GM12878 (cell line): ENCODE results near the gene POU5F1. TPM values are rescaled to one million over a fixed set of nuclear protein-coding genes. Genes with fewer than 3 reads are reported as not detected.

ENCODE experiments used
- ATAC-seq: fragments of 200-7000 bp; cut with Tn5 transposase; 3 replicates; pipeline ENCODE4 v1.9.1; 2020; ENCODE audit warnings: mild to moderate bottlenecking, moderate library complexity
- BruUV-seq: library from RNA; stranded (reverse); fragments of 400-500 nt; replicated peaks from 2 replicates; lab custom pipeline; 2021; lab: Mats Ljungman, UMichigan
- CTCF ChIA-PET: fragments of 300-600 bp; sonication (Branson Sonifier 250); formaldehyde crosslinking; extraction: SDS; loops from one replicate; lab custom pipeline; 2021; ENCODE audit warnings: inconsistent platforms; lab: Yijun Ruan, JAX
- POLR2A ChIA-PET: fragments of 350-600 bp; formaldehyde crosslinking; extraction: SDS; loops from one replicate; lab custom pipeline; 2021; ENCODE audit warnings: inconsistent platforms; lab: Charles Lee
- RAD21 ChIA-PET: fragments of 300-600 bp; sonication (Branson Sonifier 250); formaldehyde crosslinking; loops from one replicate; lab custom pipeline; 2023; ENCODE audit warnings: antibody characterized with exemption; ENCODE audit not compliant: unreplicated experiment; lab: Charles Lee
- SMC1A ChIA-PET: fragments of 300-600 bp; sonication (Branson Sonifier 250); formaldehyde crosslinking; loops from one replicate; lab custom pipeline; 2023; ENCODE audit not compliant: unreplicated experiment, uncharacterized antibody; lab: Charles Lee
- DNase-seq: peaks from one replicate; pipeline ENCODE4 v3.0.0-alpha.2; 2011; ENCODE audit warnings: low read depth, low spot score
- FAIRE-seq: peaks from 3 replicates; lab custom pipeline; 2011; peaks lifted over from hg19 to GRCh38; lab: Jason Lieb, UNC
- H2AFZ ChIP-seq: 2 replicates; pipeline ENCODE4 v1.6.0; 2011; ENCODE audit warnings: low read depth, low read length, control low read depth; ENCODE audit not compliant: control insufficient read depth
- H3K27ac ChIP-seq: 2 replicates; pipeline ENCODE4 v1.5.1; 2011; ENCODE audit warnings: control low read depth; ENCODE audit not compliant: control insufficient read depth, insufficient read depth
- H3K27me3 ChIP-seq, 2 experiments: replicated peaks in 1 of 2; 2 replicates each; pipeline versions ENCODE4 v1.6.0 to v1.6.1; 2011; ENCODE audit warnings: low read length in 1 of 2; ENCODE audit not compliant: control insufficient read depth in 2 of 2, insufficient read depth in 2 of 2
- H3K36me3 ChIP-seq, 2 experiments: 2 replicates each; pipeline ENCODE4 v1.5.1; 2011; ENCODE audit warnings: low read length in 1 of 2; ENCODE audit not compliant: control insufficient read depth in 2 of 2, insufficient read depth in 2 of 2
- H3K4me1 ChIP-seq: 2 replicates; pipeline ENCODE4 v1.6.1; 2011; ENCODE audit warnings: mild to moderate bottlenecking, low read length, moderate library complexity, mixed read lengths; ENCODE audit not compliant: control insufficient read depth, insufficient read depth
- H3K4me2 ChIP-seq: 2 replicates; pipeline ENCODE4 v1.6.0; 2011; ENCODE audit warnings: control low read depth; ENCODE audit not compliant: control insufficient read depth, insufficient read depth
- H3K4me3 ChIP-seq: fragments of 200-600 bp; sonication (generic); 2 replicates; pipeline ENCODE4 v1.5.1; 2016
- H3K79me2 ChIP-seq: 2 replicates; pipeline ENCODE4 v1.6.0; 2011; ENCODE audit warnings: low read length; ENCODE audit not compliant: control insufficient read depth, insufficient read depth
- H3K9ac ChIP-seq: 2 replicates; pipeline ENCODE4 v1.8.0; 2011; ENCODE audit warnings: low read length, control low read depth, mixed read lengths; ENCODE audit not compliant: control insufficient read depth, insufficient read depth
- H3K9me3 ChIP-seq: replicated peaks from 3 replicates; pipeline ENCODE4 v1.5.1; 2011; ENCODE audit warnings: mild to moderate bottlenecking, low read length; ENCODE audit not compliant: control insufficient read depth, insufficient read depth
- H4K20me1 ChIP-seq: 2 replicates; pipeline ENCODE4 v1.6.0; 2011; ENCODE audit not compliant: control insufficient read depth, insufficient read depth
- CBX3 ChIP-seq: fragments of 200-600 bp; sonication (generic); IDR thresholded peaks from 2 replicates; pipeline ENCODE4 v1.6.1; 2016; ENCODE audit warnings: low read depth, borderline replicate concordance
- ELK1 ChIP-seq: IDR thresholded peaks from 2 replicates; pipeline ENCODE4 v1.6.1; 2012; ENCODE audit warnings: low read depth, low read length, improper control_type of control experiment
- MEF2B ChIP-seq: fragments of 450-650 bp; IDR thresholded peaks from 2 replicates; pipeline ENCODE4 v1.6.1; 2018; ENCODE audit warnings: mild to moderate bottlenecking, moderate library complexity; ENCODE audit not compliant: partially characterized antibody, poor library complexity, severe bottlenecking
- MTA2 ChIP-seq: fragments of 450-650 bp; IDR thresholded peaks from 2 replicates; pipeline ENCODE4 v1.6.1; 2016; ENCODE audit warnings: low read depth, mild to moderate bottlenecking, moderate library complexity
- MTA3 ChIP-seq: IDR thresholded peaks from 2 replicates; pipeline ENCODE4 v1.6.1; 2012; ENCODE audit warnings: low read length, inconsistent platforms, borderline replicate concordance
- NFYB ChIP-seq: IDR thresholded peaks from 2 replicates; pipeline ENCODE4 v1.6.1; 2011; ENCODE audit warnings: low read depth, mild to moderate bottlenecking, low read length, improper control_type of control experiment, moderate library complexity; ENCODE audit not compliant: insufficient read depth
- RFX5 ChIP-seq: IDR thresholded peaks from 2 replicates; pipeline ENCODE4 v1.6.1; 2011; ENCODE audit warnings: low read depth, low read length, improper control_type of control experiment
- TCF12 ChIP-seq: IDR thresholded peaks from 2 replicates; pipeline ENCODE4 v1.6.1; 2011; ENCODE audit warnings: low read depth, mild to moderate bottlenecking, low read length
- WGBS: methylation state at CpG from one replicate; pipeline ENCODE4 v1.1.6; 2016; ENCODE audit warnings: low lambda C conversion rate; ENCODE audit not compliant: insufficient replicate concordance, insufficient coverage; ENCODE audit errors: missing lambda C conversion rate; 5-methylcytosine and 5-hydroxymethylcytosine counted together
- in situ Hi-C: fragments of 300-500 bp; cut with MboI; formaldehyde crosslinking; loops from 9 replicates; pipeline ENCODE4 v1.14.3; 2018; ENCODE audit warnings: mixed read lengths
- intact Hi-C: fragments of 100-400 bp; cut with micrococcal nuclease; formaldehyde crosslinking; loops from one replicate; pipeline ENCODE4 v1.14.2; 2022; ENCODE audit not compliant: unreplicated experiment
- polyA plus RNA-seq, 11 experiments: library from polyadenylated mRNA; depleted of rRNA in 4 of 11; unstranded in 6 of 11; stranded (reverse) in 5 of 11; fragments of >200 nt; fragmentation: Nextera tagmentation in 4 of 11; fragmentation: Illumina TruSeq in 1 of 11; extraction: Ambion mirVana in 4 of 11; extraction: Trizol in 1 of 11; gene quantifications; 1 replicate in 1 of 11; 2 replicates in 10 of 11; pipeline versions ENCODE4 v1.2.1 to v1.2.3, GENCODE V29; 2011 to 2016; ENCODE audit warnings: inconsistent platforms in 2 of 11, missing spikeins in 2 of 11, low read depth in 1 of 11
- total RNA-seq, 4 experiments: library from RNA; depleted of rRNA in 3 of 4; stranded (reverse); fragments of >200 nt in 3 of 4; fragmentation: Illumina TruSeq in 1 of 4; extraction: Trizol in 1 of 4; gene quantifications; 2 replicates each; pipeline versions ENCODE4 v1.2.1 to v1.2.3, GENCODE V29; 2013 to 2021
- TF ChIP-seq, protein P1 (sequence below): fragments of 450-650 bp; IDR thresholded peaks from 2 replicates; pipeline ENCODE4 v1.6.1; 2017; ENCODE audit warnings: borderline replicate concordance

POU5F1 gene
- total and polyA plus RNA-seq, 10 of the 15 experiments (the other 5 are each of a cell fraction or from before 2014, with no cell fraction given) = 1.4 to 5.5 (median 3.2) TPM

DNA sequence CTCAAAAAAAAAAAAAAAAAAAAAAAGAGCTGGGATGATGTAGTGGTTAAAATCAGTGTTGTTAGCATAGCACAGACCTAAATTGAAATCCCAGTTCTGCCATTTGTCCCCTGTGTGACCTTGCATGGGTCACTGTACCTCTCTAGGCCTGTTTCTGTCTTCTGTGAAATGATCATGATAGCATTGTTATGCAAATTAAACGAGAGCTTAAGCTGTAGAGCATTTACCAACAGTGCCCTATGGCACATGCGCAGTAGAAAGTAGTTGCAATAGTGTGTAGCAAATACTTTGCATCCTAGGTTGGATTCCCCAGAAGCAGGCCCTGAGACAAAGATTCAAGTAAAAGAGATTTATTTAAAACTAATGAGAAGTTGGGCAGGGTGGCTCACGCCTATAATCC, 38.9 kb downstream of the POU5F1 start:
- no peak overlapping the region for H3K27ac ChIP-seq
- BruUV-seq = no TSS peak
- no peak for ATAC-seq
- TF ChIP-seq MTA3 (no peak), NFYB (no peak), MEF2B (no peak), RFX5 (no peak), MTA2 (no peak), TCF12 (no peak), ELK1 (no peak), CBX3 (no peak)
- TF ChIP-seq, protein P1, sequence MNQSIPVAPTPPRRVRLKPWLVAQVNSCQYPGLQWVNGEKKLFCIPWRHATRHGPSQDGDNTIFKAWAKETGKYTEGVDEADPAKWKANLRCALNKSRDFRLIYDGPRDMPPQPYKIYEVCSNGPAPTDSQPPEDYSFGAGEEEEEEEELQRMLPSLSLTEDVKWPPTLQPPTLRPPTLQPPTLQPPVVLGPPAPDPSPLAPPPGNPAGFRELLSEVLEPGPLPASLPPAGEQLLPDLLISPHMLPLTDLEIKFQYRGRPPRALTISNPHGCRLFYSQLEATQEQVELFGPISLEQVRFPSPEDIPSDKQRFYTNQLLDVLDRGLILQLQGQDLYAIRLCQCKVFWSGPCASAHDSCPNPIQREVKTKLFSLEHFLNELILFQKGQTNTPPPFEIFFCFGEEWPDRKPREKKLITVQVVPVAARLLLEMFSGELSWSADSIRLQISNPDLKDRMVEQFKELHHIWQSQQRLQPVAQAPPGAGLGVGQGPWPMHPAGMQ = no peak
- in situ Hi-C loops (no loop called here), intact Hi-C loops (no loop called here)
- WGBS = 66% methylated on average over 3 of the region's 3 CpGs
- no peaks in the 10 kb centered on the region; the same call in 1 of the 2 replicates for H3K4me1 ChIP-seq
- RAD21 ChIA-PET = interaction anchor here (1.3 kb wide), 1 partner anchor 72 kb away, joined by 4 read pairs; no protein-coding TSS in a partner anchor
- SMC1A ChIA-PET = interaction anchor here (0.8 to 3.3 kb wide), 3 partner anchors 16 to 84 kb away, joined by 3 to 16 read pairs (median 5); no protein-coding TSS in a partner anchor
- no peak overlapping the region for H2AFZ ChIP-seq
- POLR2A ChIA-PET = no interaction called here
- H3K9me3 ChIP-seq = no peaks in the 10 kb centered on the region; the same call in 2 of the 3 replicates
- no peak overlapping the region for H3K9ac ChIP-seq
- H4K20me1 ChIP-seq = no peaks in the 10 kb centered on the region
- H3K4me2 ChIP-seq = no peak overlapping the region
- DNase-seq = no peak
- FAIRE-seq = no peak
- no peaks in the 10 kb centered on the region for H3K36me3 ChIP-seq
- CTCF ChIA-PET = interaction anchor here (1.5 to 22.9 kb wide), 3 partner anchors 45 to 274 kb away, joined by 3 to 326 read pairs (median 21); no protein-coding TSS in a partner anchor
- no peak overlapping the region for H3K4me3 ChIP-seq
- H3K79me2 ChIP-seq = no peaks in the 10 kb centered on the region
- no peaks in the 10 kb centered on the region; a peak in 1 of 4 replicates for H3K27me3 ChIP-seq
